Measurements from ENCODE around the gene STXBP6.
"Not testable (repeated sequence)": the region's sequence is repeated elsewhere in the genome, so short reads cannot be mapped to it uniquely, and the experiment has no call there.

The STXBP6 gene

GRCh38 chr14:24803426-24803825 is 246.5 kb downstream of the STXBP6 start:
- DNase-seq (ENCODE audit: low read depth in 2 of 2), result not testable (repeated sequence)

GRCh38 chr14:24802236-24802635 is 247.7 kb downstream of the STXBP6 start:
- DNase-seq (ENCODE audit: low read depth in 2 of 2), result no peak

- DNase-seq (ENCODE audit: low read depth in 2 of 2), result no peak
These were observed 248.9 kb downstream of the STXBP6 start for GRCh38 chr14:24801024-24801423.

GRCh38 chr14:24798911-24799462 is 251.0 kb downstream of the STXBP6 start:
- no peak for DNase-seq (ENCODE audit: low read depth in 2 of 2)

GRCh38 chr14:24795406-24795805 is 254.5 kb downstream of the STXBP6 start:
- DNase-seq (ENCODE audit: low read depth in 2 of 2), result no peak

- DNase-seq (ENCODE audit: low read depth in 2 of 2), result no peak
These were observed 255.2 kb downstream of the STXBP6 start for GRCh38 chr14:24794644-24795305.

- no peak for DNase-seq (ENCODE audit: low read depth in 2 of 2)
These were observed 259.8 kb downstream of the STXBP6 start for GRCh38 chr14:24790196-24790595.

- DNase-seq (ENCODE audit: low read depth in 2 of 2), result no peak
These were observed 260.5 kb downstream of the STXBP6 start for GRCh38 chr14:24789378-24789884.

- no peak for DNase-seq (ENCODE audit: low read depth in 2 of 2)
These were observed 264.2 kb downstream of the STXBP6 start for GRCh38 chr14:24785698-24786097.

- no peak for DNase-seq (ENCODE audit: low read depth in 2 of 2)
These were observed 265.0 kb downstream of the STXBP6 start for GRCh38 chr14:24784981-24785380.

GRCh38 chr14:24783791-24784190 is 266.2 kb downstream of the STXBP6 start:
- DNase-seq (ENCODE audit: low read depth in 2 of 2), result no peak

- no peak for DNase-seq (ENCODE audit: low read depth in 2 of 2)
These were observed 269.7 kb downstream of the STXBP6 start for GRCh38 chr14:24780281-24780680.

GRCh38 chr14:24777678-24778077 is 272.3 kb downstream of the STXBP6 start:
- DNase-seq (ENCODE audit: low read depth in 2 of 2), result no peak

- no peak for DNase-seq (ENCODE audit: low read depth in 2 of 2)
These were observed 274.0 kb downstream of the STXBP6 start for GRCh38 chr14:24775950-24776349.

- no peak for DNase-seq (ENCODE audit: low read depth in 2 of 2)
These were observed 275.6 kb downstream of the STXBP6 start for GRCh38 chr14:24774187-24774915.

GRCh38 chr14:24773564-24773963 is 276.4 kb downstream of the STXBP6 start:
- not testable (repeated sequence) for DNase-seq (ENCODE audit: low read depth in 2 of 2)

- DNase-seq (ENCODE audit: low read depth in 2 of 2), result no peak
These were observed 283.5 kb downstream of the STXBP6 start for GRCh38 chr14:24766434-24766833.

- DNase-seq (ENCODE audit: low read depth in 2 of 2), result no peak
These were observed 288.8 kb downstream of the STXBP6 start for GRCh38 chr14:24761141-24761540.
